GM12865 (cell line): ENCODE measurements around the gene MRPL53.
"Not testable (repeated sequence)": the region's sequence is repeated elsewhere in the genome, so short reads cannot be mapped to it uniquely, and the experiment has no call there.

Source experiments
- DNase-seq: peaks from one replicate; pipeline ENCODE4 v3.0.0; 2010; ENCODE audit warnings: low read depth
- H3K4me3 ChIP-seq: 2 replicates; pipeline ENCODE4 v1.5.1; 2011; ENCODE audit warnings: mild to moderate bottlenecking, low read depth, low read length, control low read depth
- CTCF ChIP-seq: IDR thresholded peaks from 2 replicates; pipeline ENCODE4 v1.5.1; 2011; ENCODE audit warnings: low read length, control low read depth, low read depth, inconsistent platforms; ENCODE audit not compliant: insufficient read depth; ENCODE audit errors: missing control alignments

Gene MRPL53

GRCh38 chr2:74486141-74486540 lies 13.7 kb upstream of the MRPL53 start:
- no peak for TF ChIP-seq CTCF
- no peak for DNase-seq

GRCh38 chr2:74483675-74484164 lies 11.2 kb upstream of the MRPL53 start:
- H3K4me3 ChIP-seq: peak overlapping the region; percentile 90

More at GRCh38 chr2:74486141-74486540, 13.7 kb upstream of the MRPL53 start:
- no peak overlapping the region for H3K4me3 ChIP-seq

GRCh38 chr2:74482801-74483674 lies 10.6 kb upstream of the MRPL53 start, which contains the start of the genes CCDC142 and TTC31:
Gene CCDC142 (minus strand): TSS chr2:74482998. CDS start chr2:74482837, 161 bp downstream.
Gene TTC31 (plus strand): TSS chr2:74483081. CDS start chr2:74483096, 15 bp downstream.
- TF ChIP-seq CTCF: peak; percentile 95
- H3K4me3 ChIP-seq: peak within 1 kb of the TSS; percentile 90

More at GRCh38 chr2:74483675-74484164, 11.2 kb upstream of the MRPL53 start:
- DNase-seq: not testable (repeated sequence)

GRCh38 chr2:74481961-74482800 lies 9.7 kb upstream of the MRPL53 start:
- peak overlapping the region; percentile 90 for H3K4me3 ChIP-seq
- TF ChIP-seq CTCF: no peak
- DNase-seq: peak; percentile 81

More at GRCh38 chr2:74482801-74483674, 10.6 kb upstream of the MRPL53 start, which contains the start of the genes CCDC142 and TTC31:
- peak; percentile 96 for DNase-seq

- no peak for TF ChIP-seq CTCF
- DNase-seq: no peak
These were observed 9.0 kb upstream of the MRPL53 start for GRCh38 chr2:74481431-74481830.

GRCh38 chr2:74474899-74475298 lies 2.4 kb upstream of the MRPL53 start:
- peak; percentile 44 for TF ChIP-seq CTCF
- no peak for DNase-seq
- H3K4me3 ChIP-seq: no peak overlapping the region

More at GRCh38 chr2:74481431-74481830, 9.0 kb upstream of the MRPL53 start:
- peak overlapping the region; percentile 90 for H3K4me3 ChIP-seq
